ENCODE measurements around the gene MRPL36.

Gene MRPL36

GRCh38 chr5:1835431-1835830 is 35.8 kb upstream of the MRPL36 start:
- no peak for TF ChIP-seq CTCF (conservative IDR thresholded peaks at IDR 0.05; ENCODE audit: low read depth, low read length)
- H3K4me3 ChIP-seq (ENCODE audit: low read depth, low read length): no peak overlapping the region
- DNase-seq (ENCODE audit: low read depth): no peak

- no peak for DNase-seq (ENCODE audit: low read depth)
- TF ChIP-seq CTCF (conservative IDR thresholded peaks at IDR 0.05; ENCODE audit: low read depth, low read length): no peak
- H3K4me3 ChIP-seq (ENCODE audit: low read depth, low read length): no peak overlapping the region
Observed at GRCh38 chr5:1834721-1835429, 35.2 kb upstream of the MRPL36 start.

GRCh38 chr5:1834022-1834551 is 34.5 kb upstream of the MRPL36 start:
- DNase-seq (ENCODE audit: low read depth): no peak
- no peak overlapping the region for H3K4me3 ChIP-seq (ENCODE audit: low read depth, low read length)
- TF ChIP-seq CTCF (conservative IDR thresholded peaks at IDR 0.05; ENCODE audit: low read depth, low read length): no peak

- DNase-seq (ENCODE audit: low read depth): no peak
- H3K4me3 ChIP-seq (ENCODE audit: low read depth, low read length): no peak overlapping the region
- no peak for TF ChIP-seq CTCF (conservative IDR thresholded peaks at IDR 0.05; ENCODE audit: low read depth, low read length)
Observed at GRCh38 chr5:1833264-1834021, 33.8 kb upstream of the MRPL36 start.

- DNase-seq (ENCODE audit: low read depth): no peak
- H3K4me3 ChIP-seq (ENCODE audit: low read depth, low read length): no peak overlapping the region
- no peak for TF ChIP-seq CTCF (conservative IDR thresholded peaks at IDR 0.05; ENCODE audit: low read depth, low read length)
Observed at GRCh38 chr5:1832511-1833250, 33.0 kb upstream of the MRPL36 start.

GRCh38 chr5:1831677-1832313 is 32.2 kb upstream of the MRPL36 start:
- H3K4me3 ChIP-seq (ENCODE audit: low read depth, low read length): no peak overlapping the region
- no peak for DNase-seq (ENCODE audit: low read depth)
- no peak for TF ChIP-seq CTCF (conservative IDR thresholded peaks at IDR 0.05; ENCODE audit: low read depth, low read length)
